Measurements from ENCODE around the gene HIVEP3.

The HIVEP3 gene

GRCh38 chr1:41890825-41891198, 27.9 kb downstream of the HIVEP3 start:
- DNase-seq (ENCODE audit: extremely low spot score), result no peak
- no peak for TF ChIP-seq CTCF (IDR thresholded peaks at IDR 0.05; ENCODE audit: control extremely low read depth, extremely low read depth, low read depth, missing control alignments)
- CTCF ChIA-PET, result interaction anchor here (1.0 to 3.0 kb wide), 6 partner anchors 10 to 375 kb away, joined by 3 to 15 read pairs (median 6); no protein-coding TSS in a partner anchor
- POLR2A ChIA-PET, result no interaction called here

- DNase-seq (ENCODE audit: extremely low spot score), result no peak
- ChIA-PET POLR2A (no interaction called here), CTCF (interaction anchor here (1.0 to 3.0 kb wide), 5 partner anchors 9 to 315 kb away, joined by 3 to 15 read pairs (median 7); no protein-coding TSS in a partner anchor)
- TF ChIP-seq CTCF (IDR thresholded peaks at IDR 0.05; ENCODE audit: control extremely low read depth, extremely low read depth, low read depth, missing control alignments), result no peak
Observed at GRCh38 chr1:41889506-41890414, 29.0 kb downstream of the HIVEP3 start.

GRCh38 chr1:41888756-41889155, 30.0 kb downstream of the HIVEP3 start:
- POLR2A ChIA-PET, result no interaction called here
- no peak for DNase-seq (ENCODE audit: extremely low spot score)
- TF ChIP-seq CTCF (IDR thresholded peaks at IDR 0.05; ENCODE audit: control extremely low read depth, extremely low read depth, low read depth, missing control alignments), result no peak
- CTCF ChIA-PET, result interaction anchor here (1.0 to 2.3 kb wide), 2 partner anchors 8 to 315 kb away, joined by 3 to 7 read pairs; no protein-coding TSS in a partner anchor

- no peak for DNase-seq (ENCODE audit: extremely low spot score)
- TF ChIP-seq CTCF (IDR thresholded peaks at IDR 0.05; ENCODE audit: control extremely low read depth, extremely low read depth, low read depth, missing control alignments), result no peak
- CTCF ChIA-PET, result interaction anchor here (1.0 to 1.6 kb wide), 2 partner anchors 19 to 314 kb away, joined by 3 read pairs; no protein-coding TSS in a partner anchor
- POLR2A ChIA-PET, result no interaction called here
Observed at GRCh38 chr1:41887365-41887764, 31.4 kb downstream of the HIVEP3 start.

- TF ChIP-seq CTCF (IDR thresholded peaks at IDR 0.05; ENCODE audit: control extremely low read depth, extremely low read depth, low read depth, missing control alignments), result no peak
- POLR2A ChIA-PET, result interaction anchor here (0.6 kb wide), 1 partner anchor 10 kb away, joined by 15 read pairs; no protein-coding TSS in a partner anchor
- CTCF ChIA-PET, result interaction anchor here (1.0 to 2.1 kb wide), 4 partner anchors 8 to 311 kb away, joined by 3 to 15 read pairs (median 3); no protein-coding TSS in a partner anchor
- no peak for DNase-seq (ENCODE audit: extremely low spot score)
Observed at GRCh38 chr1:41884256-41885230, 34.2 kb downstream of the HIVEP3 start.

- no peak for DNase-seq (ENCODE audit: extremely low spot score)
- ChIA-PET POLR2A (interaction anchor here (0.6 kb wide), 1 partner anchor 11 kb away, joined by 15 read pairs; no protein-coding TSS in a partner anchor), CTCF (interaction anchor here (1.0 to 2.1 kb wide), 6 partner anchors 9 to 368 kb away, joined by 3 to 15 read pairs (median 3); no protein-coding TSS in a partner anchor)
- no peak for TF ChIP-seq CTCF (IDR thresholded peaks at IDR 0.05; ENCODE audit: control extremely low read depth, extremely low read depth, low read depth, missing control alignments)
Observed at GRCh38 chr1:41883507-41883906, 35.2 kb downstream of the HIVEP3 start.

Data from GM10248 (cell line).